HPDE6-E6E7 (cell line): ENCODE data around the gene ALS2CL.
A peak's percentile ranks its signal among the peaks of the same experiment; 100 is the strongest.

Experiments used
- DNase-seq: peaks from one replicate; pipeline ENCODE4 v3.0.0; 2011; ENCODE audit warnings: missing footprints; ENCODE audit errors: extremely low spot score

ALS2CL gene

GRCh38 chr3:46702246-46703012 lies 8.9 kb upstream of the ALS2CL start:
- no peak for DNase-seq

GRCh38 chr3:46701181-46701939 lies 7.9 kb upstream of the ALS2CL start, which contains the start of gene TMIE:
TSS of gene TMIE (plus strand) at chr3:46701392. CDS start at chr3:46701488, 96 bp downstream.
- DNase-seq: no peak

GRCh38 chr3:46700772-46701171 lies 7.3 kb upstream of the ALS2CL start:
- DNase-seq: no peak

GRCh38 chr3:46699676-46700523 lies 6.4 kb upstream of the ALS2CL start:
- DNase-seq: no peak

GRCh38 chr3:46695962-46696894 lies 2.7 kb upstream of the ALS2CL start:
- no peak for DNase-seq

- DNase-seq: no peak
Observed at GRCh38 chr3:46695177-46695961, 1.9 kb upstream of the ALS2CL start.

- DNase-seq: no peak
Observed at GRCh38 chr3:46694520-46694919, 1.0 kb upstream of the ALS2CL start.

- DNase-seq: no peak
Observed at GRCh38 chr3:46693892-46694226, 380 bp upstream of the ALS2CL start.

GRCh38 chr3:46692566-46692990 lies 901 bp downstream of the ALS2CL start:
- peak; percentile 60 for DNase-seq

- no peak for DNase-seq
Observed at GRCh38 chr3:46690798-46691197, 2.7 kb downstream of the ALS2CL start.

GRCh38 chr3:46685446-46685845 lies 8.0 kb downstream of the ALS2CL start:
- DNase-seq: no peak

GRCh38 chr3:46684891-46685290 lies 8.6 kb downstream of the ALS2CL start:
- DNase-seq: no peak

- no peak for DNase-seq
Observed at GRCh38 chr3:46682974-46683373, 10.5 kb downstream of the ALS2CL start.

- DNase-seq: no peak
Observed at GRCh38 chr3:46681856-46682540, 11.5 kb downstream of the ALS2CL start.

GRCh38 chr3:46681387-46681786 lies 12.1 kb downstream of the ALS2CL start:
- DNase-seq: no peak

GRCh38 chr3:46680298-46680826 lies 13.1 kb downstream of the ALS2CL start:
- no peak for DNase-seq

- DNase-seq: no peak
Observed at GRCh38 chr3:46679681-46680080, 13.8 kb downstream of the ALS2CL start.

- DNase-seq: no peak
Observed at GRCh38 chr3:46678280-46678679, 15.2 kb downstream of the ALS2CL start.

- no peak for DNase-seq
Observed at GRCh38 chr3:46677411-46677726, 16.1 kb downstream of the ALS2CL start.
